Activated CD8-positive, alpha-beta memory T cell treated with anti-CD3 and anti-CD28 coated beads for 36 hours (primary cell): Measurements from ENCODE around the gene OGG1. TPM values are rescaled to one million over a fixed set of nuclear protein-coding genes. Genes with fewer than 3 reads are reported as not detected.

Experiments
- CTCF ChIA-PET: fragments of 350-600 bp; sonication (Branson Sonifier 250); formaldehyde crosslinking; loops from one replicate; lab custom pipeline; 2021; ENCODE audit warnings: antibody characterized with exemption; lab: Charles Lee
- POLR2A ChIA-PET: fragments of 350-600 bp; sonication (Branson Sonifier 250); formaldehyde crosslinking; loops from one replicate; lab custom pipeline; 2021; ENCODE audit warnings: antibody characterized with exemption; lab: Charles Lee
- total RNA-seq, 2 experiments: library from RNA; stranded (reverse); gene quantifications; one replicate each; pipeline ENCODE4 v1.2.3, GENCODE V29; 2021

The OGG1 gene
- total RNA-seq, 2 experiments from 2014 or later, result 35.3 to 38.6 TPM

DNA sequence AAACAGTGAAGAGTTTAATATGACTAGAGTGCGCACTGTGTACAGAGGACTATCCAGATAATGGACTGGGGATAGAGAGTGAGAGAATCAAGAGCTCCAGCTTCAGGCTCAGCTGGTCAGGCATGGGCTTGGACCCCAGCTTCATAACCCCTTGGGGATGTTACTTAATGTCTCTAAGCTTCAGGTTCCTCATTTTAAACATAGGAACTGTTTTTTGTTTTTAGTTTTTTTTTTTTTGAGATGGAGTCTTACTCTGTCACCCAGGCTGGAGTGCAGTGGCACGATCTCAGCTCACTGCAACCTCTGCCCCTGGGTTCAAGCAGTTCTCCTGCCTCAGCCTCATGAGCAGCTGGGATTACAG, 28.1 kb upstream of the OGG1 start:
- ChIA-PET CTCF (interaction anchor here (0.7 kb wide), 1 partner anchor 15 kb away, joined by 3 read pairs; no protein-coding TSS in a partner anchor), POLR2A (no interaction called here)

DNA sequence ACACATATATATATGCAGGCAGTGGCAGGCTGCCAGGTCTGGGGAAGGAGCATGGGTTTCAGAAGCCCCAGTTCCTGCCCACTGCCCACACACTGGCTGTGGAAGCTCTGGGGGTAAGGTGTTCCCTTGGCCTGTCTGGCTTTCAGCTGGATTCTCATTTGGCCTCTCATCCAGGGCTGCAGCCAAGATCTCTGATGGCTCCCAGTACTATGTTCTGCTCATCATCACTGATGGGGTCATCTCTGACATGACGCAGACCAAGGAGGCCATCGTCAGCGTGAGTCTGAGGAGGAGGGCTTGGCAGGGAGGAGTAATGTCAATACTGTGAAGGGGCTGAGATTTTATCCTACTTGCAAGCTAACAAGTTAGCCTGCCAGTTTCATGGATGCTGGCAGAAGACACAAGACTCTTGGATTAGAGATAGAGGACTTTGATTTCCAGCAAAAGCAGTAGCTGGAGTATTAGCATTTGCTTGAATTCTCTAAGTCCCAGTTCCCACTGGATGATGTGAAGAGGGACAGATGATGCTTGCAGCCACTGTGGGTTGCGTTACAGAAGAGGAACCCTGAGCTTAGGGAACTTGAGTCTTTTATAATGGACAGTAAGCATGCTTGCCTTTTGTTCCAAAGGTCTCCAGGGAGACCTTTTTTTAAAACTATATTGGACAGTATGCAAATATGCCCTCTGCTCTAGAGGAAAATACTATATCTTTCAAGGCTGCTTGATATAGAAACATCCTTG, 23.8 kb upstream of the OGG1 start:
- ChIA-PET POLR2A (no interaction called here), CTCF (interaction anchor here (1.0 kb wide), 1 partner anchor 222 kb away, joined by 3 read pairs; no protein-coding TSS in a partner anchor)

DNA sequence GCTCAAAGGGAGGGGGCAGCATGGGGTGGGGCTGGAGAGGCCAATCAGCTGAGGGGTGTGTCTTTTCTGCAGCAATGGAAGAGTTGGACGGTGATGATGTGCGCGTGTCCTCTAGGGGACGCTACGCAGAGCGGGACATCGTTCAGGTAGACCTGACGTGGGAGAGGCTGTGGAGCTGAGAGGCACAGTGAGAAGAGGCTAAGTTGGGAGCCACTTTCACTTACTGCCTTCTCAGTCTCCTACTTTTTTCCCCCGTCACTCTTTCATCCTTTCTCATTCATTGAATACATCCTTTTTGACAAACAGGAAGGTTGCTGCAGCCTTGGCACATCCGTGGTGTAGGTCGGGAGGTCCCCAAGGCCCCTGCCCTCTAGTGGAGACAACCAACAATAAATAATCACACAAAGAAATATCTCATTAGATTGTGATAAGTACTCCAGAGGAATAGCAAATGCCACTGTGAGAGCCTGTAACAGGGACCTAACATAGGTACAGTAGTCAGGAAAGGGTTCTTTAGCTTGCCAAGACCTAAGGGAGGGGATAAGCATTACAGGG, 22.6 kb upstream of the OGG1 start:
- ChIA-PET CTCF (interaction anchor here (0.5 to 1.9 kb wide), 13 partner anchors 10 to 395 kb away, joined by 3 to 9 read pairs (median 4); partner anchors contain the start of genes ARPC4 and OGG1), POLR2A (interaction anchor here (0.6 to 1.0 kb wide), 2 partner anchors 14 to 22 kb away, joined by 3 read pairs; partner anchors contain the start of gene OGG1)

DNA sequence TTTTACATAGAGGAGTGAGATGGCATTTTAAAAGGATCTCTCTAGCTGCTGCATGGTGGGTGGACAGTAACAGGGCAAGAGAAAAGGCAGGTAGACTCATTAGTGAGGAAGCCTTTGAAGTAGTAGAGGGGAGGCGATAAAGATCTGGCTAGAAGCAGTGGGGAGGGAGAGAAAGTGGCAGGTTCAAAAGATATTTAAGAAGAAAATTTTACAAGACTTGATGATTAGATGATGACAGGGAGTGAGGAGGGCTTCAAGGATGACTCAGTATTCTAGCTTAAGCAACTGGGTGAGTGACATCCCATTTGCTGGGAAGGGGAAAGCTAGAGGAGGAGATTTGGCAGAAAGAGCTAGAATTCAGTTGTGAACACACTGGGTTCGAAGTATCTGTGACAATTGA, 22.0 kb upstream of the OGG1 start:
- POLR2A ChIA-PET, result interaction anchor here (1.0 kb wide), 1 partner anchor 22 kb away, joined by 3 read pairs; the partner anchor contains the start of gene OGG1
- CTCF ChIA-PET, result interaction anchor here (1.1 to 1.9 kb wide), 10 partner anchors 9 to 99 kb away, joined by 3 to 9 read pairs (median 4); partner anchors contain the start of genes ARPC4 and OGG1

DNA sequence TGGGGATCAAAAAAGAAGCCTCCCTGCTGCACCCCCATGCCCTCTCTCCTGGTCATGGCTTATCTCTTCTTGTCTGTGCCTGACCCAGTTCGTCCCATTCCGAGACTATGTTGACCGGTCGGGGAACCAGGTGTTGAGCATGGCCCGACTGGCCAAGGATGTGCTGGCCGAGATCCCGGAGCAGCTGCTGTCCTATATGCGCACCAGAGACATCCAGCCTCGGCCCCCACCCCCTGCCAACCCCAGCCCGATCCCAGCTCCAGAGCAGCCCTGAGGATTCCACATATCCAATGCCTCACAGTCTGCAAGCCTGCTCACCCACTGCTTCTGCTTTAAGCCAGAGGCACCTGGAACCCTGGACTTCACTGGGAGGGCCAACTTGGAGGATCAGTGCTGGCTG, 20.3 kb upstream of the OGG1 start:
- POLR2A ChIA-PET, result interaction anchor here (0.6 kb wide), 1 partner anchor 529 kb away, joined by 3 read pairs; no protein-coding TSS in a partner anchor
- CTCF ChIA-PET, result interaction anchor here (1.5 kb wide), 1 partner anchor 98 kb away, joined by 3 read pairs; no protein-coding TSS in a partner anchor

DNA sequence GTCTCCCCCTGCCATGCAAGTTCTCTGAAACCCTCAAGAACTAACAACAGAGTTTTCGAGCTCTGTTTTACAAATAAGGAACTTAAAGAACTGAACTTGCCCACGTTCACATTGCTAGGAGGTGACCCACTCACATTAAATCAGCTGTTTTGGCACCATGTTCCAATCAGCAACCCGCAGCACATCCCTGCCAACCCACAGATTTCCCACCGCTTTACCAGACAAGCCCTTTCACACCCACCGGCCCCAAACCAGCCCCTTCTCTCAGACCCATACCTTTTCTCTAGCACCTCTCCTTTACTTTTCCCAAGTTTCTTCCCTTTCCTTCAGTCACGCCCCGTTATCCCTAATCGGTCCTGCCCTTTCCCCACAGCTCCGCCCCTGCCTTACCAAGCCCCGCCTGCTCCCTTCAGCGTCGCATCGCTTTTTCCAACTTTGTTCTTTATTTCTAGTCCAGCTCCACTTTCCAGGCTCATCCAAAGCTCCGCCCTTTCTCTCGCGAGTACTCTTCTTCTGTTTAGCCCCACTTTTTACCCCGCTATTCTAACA, 19.0 kb upstream of the OGG1 start:
- CTCF ChIA-PET, result interaction anchor here (0.5 to 1.4 kb wide), 2 partner anchors 61 to 517 kb away, joined by 3 to 4 read pairs; partner anchors contain the start of gene TATDN2
- POLR2A ChIA-PET, result interaction anchor here (0.5 to 3.1 kb wide), 4 partner anchors 22 to 256 kb away, joined by 3 to 12 read pairs (median 6); partner anchors contain the start of genes ARPC4, EMC3 and MTMR14

DNA sequence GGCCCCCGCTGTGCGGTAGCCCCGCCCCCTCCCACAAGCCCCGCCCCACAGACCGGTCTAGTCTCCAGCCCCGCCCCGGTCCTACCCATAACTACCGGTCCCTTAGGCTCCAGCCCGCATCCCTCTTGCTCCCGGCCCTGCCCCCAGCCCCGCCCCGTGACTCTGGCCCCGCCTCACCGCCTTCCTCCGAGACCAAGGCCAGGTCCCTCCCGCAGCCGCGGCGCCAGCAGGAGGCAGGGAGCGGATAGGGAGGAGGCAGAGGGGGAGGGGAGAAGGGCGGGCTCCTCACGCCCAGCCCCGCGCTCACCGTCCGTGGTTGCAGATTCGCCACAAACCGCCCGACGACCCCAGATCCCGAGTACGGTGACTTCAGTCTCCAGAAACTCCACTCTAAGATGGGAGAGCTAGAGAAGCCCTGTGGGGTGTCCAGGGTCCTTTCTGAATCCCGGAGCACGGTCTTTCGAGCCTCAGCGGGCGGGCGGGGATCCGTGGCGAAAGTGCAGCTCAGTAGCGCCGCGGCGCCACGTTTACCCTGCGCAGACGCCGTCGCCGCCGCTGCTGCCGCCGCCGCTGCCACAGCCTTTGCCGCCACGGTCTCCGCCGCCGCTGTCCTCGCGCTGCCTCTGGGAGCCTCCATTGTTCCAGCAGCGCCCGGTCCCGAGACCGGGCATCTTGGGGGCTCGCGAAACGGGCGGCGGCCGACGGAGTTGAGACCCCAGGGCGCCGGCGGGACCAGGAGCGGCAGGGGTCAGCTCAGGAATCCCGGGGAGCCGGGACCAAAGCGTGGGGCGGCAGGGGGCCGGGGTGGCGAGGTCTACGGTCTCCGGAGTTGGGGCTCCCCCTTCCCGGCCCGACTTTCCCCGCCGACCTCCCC, 18.3 kb upstream of the OGG1 start, which contains the start of gene BRPF1:
Gene BRPF1, plus strand, starts transcription at position 530 of the 874 bp plus-strand sequence. CDS start 2,406 bp downstream, outside the sequence.
- ChIA-PET CTCF (interaction anchor here (0.5 to 1.4 kb wide), 2 partner anchors 60 to 517 kb away, joined by 3 to 4 read pairs; partner anchors contain the start of gene TATDN2), POLR2A (interaction anchor here (0.5 to 3.1 kb wide), 3 partner anchors 21 to 82 kb away, joined by 3 to 10 read pairs (median 3); partner anchors contain the start of genes ARPC4 and MTMR14)

DNA sequence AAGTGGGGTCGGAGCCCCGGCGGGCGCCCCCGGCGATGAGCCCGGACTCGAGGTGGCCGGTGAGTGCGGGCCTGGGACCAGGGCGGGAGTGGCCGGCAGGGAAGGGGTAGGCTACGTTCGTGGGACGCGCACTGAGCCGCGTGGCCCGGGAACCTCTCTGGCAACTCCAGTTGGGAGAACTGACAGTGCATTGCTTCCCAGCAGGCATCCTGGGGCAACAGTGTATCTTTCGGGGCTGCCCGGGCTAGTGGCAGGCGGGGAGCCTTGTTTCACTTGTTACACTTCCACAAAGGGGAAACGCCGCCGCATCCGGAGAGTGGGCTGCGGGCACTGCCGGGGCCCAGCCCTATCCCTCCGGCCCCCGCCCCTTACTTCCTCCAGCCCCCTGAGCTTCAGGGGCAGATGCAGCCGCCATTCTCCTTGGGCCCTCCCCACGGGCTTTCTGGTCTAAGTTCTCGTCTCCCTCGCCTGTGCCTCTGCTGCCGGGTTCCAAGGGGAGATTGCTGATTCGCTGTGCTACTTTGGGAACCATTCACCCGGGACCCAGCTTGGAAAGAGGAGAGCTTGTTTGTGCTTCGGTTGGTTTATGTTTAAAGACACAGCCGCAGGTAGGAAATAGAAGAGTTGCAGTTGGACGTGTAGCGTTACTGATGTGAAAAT, 17.5 kb upstream of the OGG1 start:
- ChIA-PET POLR2A (interaction anchor here (0.6 to 3.1 kb wide), 4 partner anchors 12 to 83 kb away, joined by 3 to 10 read pairs (median 4); partner anchors contain the start of genes MTMR14 and OGG1), CTCF (interaction anchor here (1.3 to 1.4 kb wide), 2 partner anchors 17 to 59 kb away, joined by 3 to 5 read pairs; partner anchors contain the start of gene OGG1)

DNA sequence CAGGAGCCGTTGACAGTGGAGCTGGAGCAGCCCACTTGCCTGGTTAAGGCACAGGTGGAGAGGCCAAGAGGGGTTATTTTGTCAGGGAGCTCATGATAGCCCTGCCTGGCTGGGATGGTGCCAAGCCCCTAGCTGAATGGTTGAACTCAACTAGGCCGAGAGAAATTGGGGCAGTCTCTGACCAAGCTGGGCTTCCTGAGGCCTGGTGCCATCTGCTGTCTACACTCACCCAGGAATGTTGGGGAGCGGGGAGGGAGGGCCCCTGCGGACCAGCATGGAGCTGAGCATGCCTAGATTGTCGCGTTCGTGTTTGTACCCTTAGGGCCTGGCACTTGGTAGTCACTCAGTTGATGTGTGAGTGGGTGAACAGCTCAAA, 17.0 kb upstream of the OGG1 start:
- POLR2A ChIA-PET, result interaction anchor here (0.6 to 3.1 kb wide), 4 partner anchors 12 to 83 kb away, joined by 3 to 10 read pairs (median 4); partner anchors contain the start of genes MTMR14 and OGG1
- CTCF ChIA-PET, result interaction anchor here (1.3 kb wide), 1 partner anchor 16 kb away, joined by 5 read pairs; the partner anchor contains the start of gene OGG1

DNA sequence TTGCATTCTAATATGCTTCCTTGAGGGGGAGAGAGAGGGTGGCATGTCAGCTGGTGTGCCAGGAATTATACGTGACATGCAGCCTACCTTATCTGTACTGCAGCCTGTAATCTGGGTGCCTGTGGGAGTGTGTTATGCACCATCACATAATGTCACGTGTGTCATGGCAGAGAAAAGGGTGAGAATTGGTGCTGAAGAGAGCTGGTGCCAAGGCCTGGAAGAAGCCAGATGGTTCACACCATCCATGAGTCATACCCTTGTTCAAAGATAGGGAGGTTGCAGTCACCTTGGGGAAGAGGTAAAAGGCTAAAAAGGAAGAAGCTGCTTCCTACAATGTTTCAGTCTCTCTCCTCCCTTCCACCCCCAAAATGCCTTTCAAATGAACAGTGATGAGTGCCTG, 12.9 kb upstream of the OGG1 start:
- ChIA-PET CTCF (interaction anchor here (0.6 to 0.9 kb wide), 2 partner anchors 9 to 15 kb away, joined by 3 to 4 read pairs; no protein-coding TSS in a partner anchor), POLR2A (interaction anchor here (0.9 kb wide), 3 partner anchors 13 to 41 kb away, joined by 3 read pairs; partner anchors contain the start of gene OGG1)

DNA sequence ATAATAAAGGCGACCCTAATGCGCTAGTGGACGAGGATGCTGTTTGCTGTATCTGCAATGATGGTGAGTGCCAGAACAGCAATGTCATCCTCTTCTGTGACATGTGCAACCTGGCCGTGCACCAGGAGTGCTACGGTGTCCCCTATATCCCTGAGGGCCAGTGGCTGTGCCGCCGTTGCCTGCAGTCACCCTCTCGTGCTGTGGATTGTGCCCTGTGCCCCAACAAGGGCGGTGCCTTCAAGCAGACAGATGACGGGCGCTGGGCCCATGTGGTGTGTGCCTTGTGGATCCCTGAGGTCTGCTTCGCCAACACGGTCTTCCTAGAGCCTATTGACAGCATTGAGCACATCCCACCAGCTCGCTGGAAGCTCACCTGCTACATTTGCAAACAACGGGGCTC, 10.6 kb upstream of the OGG1 start:
- ChIA-PET CTCF (no interaction called here), POLR2A (no interaction called here)

DNA sequence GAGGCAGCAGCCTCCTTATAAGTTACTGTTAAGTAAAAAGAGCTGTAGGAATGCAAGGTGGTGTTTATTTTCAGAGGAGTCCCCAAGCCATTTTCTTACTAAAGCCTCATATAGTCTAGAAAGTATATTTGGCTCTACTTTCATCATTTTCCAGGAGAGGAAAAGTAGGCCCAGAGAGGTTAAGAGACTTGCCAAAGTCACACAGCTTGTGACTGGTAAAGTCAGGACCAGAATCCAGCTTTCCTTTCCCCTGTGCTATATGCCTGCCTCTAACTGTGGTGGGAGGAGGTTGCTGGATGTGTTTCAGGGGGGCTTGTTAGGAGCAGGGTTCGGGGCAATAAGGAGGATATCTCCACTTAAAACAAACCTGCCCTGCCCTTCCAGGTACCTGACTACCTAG, 7.2 kb upstream of the OGG1 start:
- ChIA-PET POLR2A (no interaction called here), CTCF (interaction anchor here (2.2 kb wide), 1 partner anchor 15 kb away, joined by 5 read pairs; no protein-coding TSS in a partner anchor)

DNA sequence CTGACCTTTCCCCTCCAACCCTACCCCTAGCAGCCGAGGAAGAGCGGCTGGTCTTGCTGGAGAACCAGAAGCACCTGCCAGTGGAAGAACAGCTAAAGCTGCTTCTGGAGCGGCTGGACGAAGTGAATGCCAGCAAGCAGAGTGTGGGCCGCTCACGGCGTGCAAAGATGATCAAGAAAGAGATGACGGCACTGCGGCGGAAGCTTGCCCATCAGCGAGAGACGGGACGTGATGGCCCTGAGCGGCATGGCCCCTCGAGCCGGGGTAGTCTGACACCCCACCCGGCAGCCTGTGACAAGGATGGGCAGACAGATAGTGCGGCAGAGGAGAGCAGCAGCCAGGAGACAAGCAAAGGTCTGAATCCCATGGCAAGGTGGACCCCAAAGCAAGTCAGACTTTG, 6.2 kb upstream of the OGG1 start:
- ChIA-PET CTCF (interaction anchor here (0.6 to 2.2 kb wide), 2 partner anchors 16 to 231 kb away, joined by 4 to 5 read pairs; no protein-coding TSS in a partner anchor), POLR2A (no interaction called here)

DNA sequence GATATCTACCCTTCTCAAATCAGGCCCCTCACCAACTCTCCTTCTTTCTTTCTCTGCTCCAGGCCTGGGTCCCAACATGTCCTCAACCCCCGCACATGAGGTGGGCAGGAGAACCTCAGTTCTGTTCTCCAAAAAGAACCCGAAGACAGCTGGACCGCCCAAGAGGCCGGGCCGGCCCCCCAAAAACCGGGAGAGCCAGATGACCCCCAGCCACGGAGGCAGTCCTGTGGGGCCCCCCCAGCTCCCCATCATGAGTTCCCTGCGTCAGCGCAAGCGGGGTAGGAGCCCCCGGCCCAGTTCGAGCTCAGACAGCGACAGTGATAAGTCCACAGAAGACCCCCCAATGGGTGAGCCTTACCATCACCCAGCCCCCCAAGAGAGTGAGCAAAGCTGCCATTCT, 5.6 kb upstream of the OGG1 start:
- POLR2A ChIA-PET, result interaction anchor here (0.6 kb wide), 1 partner anchor 12 kb away, joined by 3 read pairs; no protein-coding TSS in a partner anchor
- CTCF ChIA-PET, result interaction anchor here (0.6 to 2.2 kb wide), 2 partner anchors 17 to 37 kb away, joined by 4 to 5 read pairs; no protein-coding TSS in a partner anchor

DNA sequence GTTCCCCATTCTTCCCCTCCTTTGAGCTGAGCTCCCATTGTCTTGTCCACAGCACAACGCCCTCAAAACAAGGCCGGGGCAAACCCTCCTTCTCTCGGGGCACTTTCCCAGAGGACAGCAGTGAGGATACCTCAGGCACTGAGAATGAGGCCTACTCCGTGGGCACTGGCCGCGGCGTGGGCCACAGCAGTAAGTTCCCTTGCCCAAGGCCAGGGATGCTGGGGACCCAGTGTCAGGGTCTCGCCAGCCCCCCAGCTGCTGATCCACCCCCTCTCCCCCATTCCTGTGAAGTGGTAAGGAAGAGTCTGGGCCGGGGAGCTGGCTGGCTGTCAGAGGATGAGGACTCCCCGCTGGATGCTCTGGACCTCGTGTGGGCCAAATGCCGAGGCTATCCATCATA, 4.2 kb upstream of the OGG1 start:
- ChIA-PET POLR2A (interaction anchor here (0.5 kb wide), 1 partner anchor 377 kb away, joined by 3 read pairs; no protein-coding TSS in a partner anchor), CTCF (interaction anchor here (0.5 kb wide), 1 partner anchor 268 kb away, joined by 4 read pairs; no protein-coding TSS in a partner anchor)

DNA sequence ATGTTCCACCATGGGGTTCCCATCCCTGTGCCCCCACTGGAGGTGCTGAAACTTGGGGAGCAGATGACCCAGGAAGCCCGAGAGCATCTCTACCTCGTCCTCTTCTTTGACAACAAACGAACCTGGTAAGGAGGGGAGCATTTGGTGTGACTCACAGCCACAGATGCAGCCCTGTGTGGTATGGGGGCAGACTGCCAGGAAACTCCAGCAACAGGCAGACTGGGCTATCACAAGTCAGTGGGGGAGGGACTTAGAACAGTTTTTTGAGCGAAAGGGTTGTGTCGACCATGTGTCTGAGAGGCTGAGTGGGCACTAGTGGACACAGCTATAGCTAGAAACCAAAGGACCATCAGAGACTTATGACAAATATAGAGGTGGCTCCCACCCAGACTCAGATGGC, 3.4 kb upstream of the OGG1 start:
- CTCF ChIA-PET, result no interaction called here
- POLR2A ChIA-PET, result interaction anchor here (0.5 kb wide), 1 partner anchor 376 kb away, joined by 3 read pairs; no protein-coding TSS in a partner anchor

DNA sequence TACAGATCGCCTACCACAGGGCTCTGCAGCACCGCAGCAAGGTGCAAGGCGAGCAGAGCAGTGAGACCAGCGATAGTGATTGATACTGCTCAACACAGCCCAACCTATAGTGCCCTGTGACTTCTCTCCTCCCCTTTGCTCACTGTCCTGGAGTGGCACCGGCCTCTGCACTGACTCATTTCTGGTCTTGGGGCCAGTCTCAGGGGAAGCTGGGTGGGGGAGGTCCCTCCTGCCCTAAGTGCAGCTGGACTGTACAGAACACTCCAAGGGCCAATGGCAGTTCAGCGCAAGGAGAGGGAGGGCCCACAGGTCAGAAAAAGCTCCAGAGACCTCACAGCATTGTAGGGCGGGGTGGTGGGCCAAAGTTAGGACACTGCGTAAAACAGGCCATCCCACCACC, 2.5 kb upstream of the OGG1 start:
- CTCF ChIA-PET, result interaction anchor here (0.6 kb wide), 1 partner anchor 30 kb away, joined by 3 read pairs; no protein-coding TSS in a partner anchor
- POLR2A ChIA-PET, result no interaction called here
